Measurements from ENCODE around the gene PIP4K2C. TPM values are rescaled to one million over a fixed set of nuclear protein-coding genes. Genes with fewer than 3 reads are reported as not detected.

PIP4K2C gene
- total and polyA plus RNA-seq, 2 experiments from 2014 or later: 10.8 to 30.6 TPM

- TF ChIP-seq REST (IDR thresholded peaks at IDR 0.05; ENCODE audit: unreplicated experiment) (no peak), EZH2 (IDR thresholded peaks at IDR 0.05; ENCODE audit: low read depth, unreplicated experiment) (no peak), EZH2phosphoT487 (IDR thresholded peaks at IDR 0.05; ENCODE audit: unreplicated experiment) (no peak)
These were observed 12.0 kb upstream of the PIP4K2C start (continued) for GRCh38 chr12:57579011-57579410.

DNA sequence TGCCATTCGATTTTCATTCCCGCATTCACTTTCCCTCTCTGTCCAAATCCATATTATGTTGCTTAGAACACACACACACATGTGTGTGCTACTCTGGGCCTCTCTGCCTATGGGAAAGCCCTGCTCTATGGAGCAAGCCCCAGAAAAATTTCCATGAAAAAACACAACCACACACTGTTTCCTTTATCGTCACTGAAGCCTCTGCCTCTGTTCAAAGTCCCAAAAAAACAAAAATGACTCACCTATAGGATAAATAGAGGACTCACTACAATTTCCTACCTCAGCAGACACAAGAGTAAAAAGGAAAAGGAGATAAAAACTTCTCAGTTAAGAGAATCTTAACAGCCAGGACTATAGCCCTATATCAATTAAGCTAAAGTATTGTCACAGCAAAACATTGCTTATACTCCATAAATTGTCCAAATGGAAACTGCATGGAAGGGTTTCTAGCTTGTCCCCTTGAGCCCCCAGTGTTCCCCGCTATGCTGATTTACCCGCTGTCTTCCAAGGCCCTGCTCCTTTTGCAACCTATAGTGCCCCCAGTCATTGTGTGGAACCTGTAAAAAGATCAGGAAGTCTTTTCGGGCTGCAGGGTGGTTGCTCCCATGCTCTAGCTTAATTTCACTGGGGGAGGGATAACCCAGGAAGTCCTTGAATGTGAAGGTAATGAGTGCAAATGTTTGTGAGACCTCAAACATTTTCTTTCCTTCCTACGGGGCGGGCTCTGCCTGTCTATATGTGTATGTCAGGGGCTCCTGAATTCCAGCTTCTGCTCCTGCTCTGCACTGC, 11.1 kb upstream of the PIP4K2C start:
- Histone ChIP-seq H3K4me2 (no peak overlapping the region), H3K79me2 (replicated peaks; ENCODE audit: insufficient read depth) (no peaks in the 10 kb centered on the region), H3K27me3 (ENCODE audit: insufficient read depth) (no peaks in the 10 kb centered on the region), H3K36me3 (ENCODE audit: insufficient read depth) (peaks cover 13% of the 10 kb centered on the region), H3K4me1 (ENCODE audit: insufficient read depth) (no peaks in the 10 kb centered on the region), H4K20me1 (replicated peaks; ENCODE audit: insufficient read depth) (peaks cover 14% of the 10 kb centered on the region), H2AFZ (no peak overlapping the region), H3K4me3 (no peak overlapping the region), H3K27ac (ENCODE audit: low read depth) (no peak overlapping the region), H3F3A (replicated peaks; ENCODE audit: low read depth) (peaks cover 12% of the 10 kb centered on the region; the same call in 1 of the 2 replicates), H3K9me2 (ENCODE audit: insufficient read depth) (no peaks in the 10 kb centered on the region)
- Mint-ChIP-seq H3K4me3 (no peak overlapping the region), H3K36me3 (ENCODE audit: low read depth) (peaks cover 50% of the 10 kb centered on the region), H3K9me3 (no peaks in the 10 kb centered on the region), H3K27ac (no peak overlapping the region), H3K4me1 (peaks cover 4% of the 10 kb centered on the region; the same call in 2 of the 3 replicates), H3K27me3 (ENCODE audit: insufficient read depth, low read depth, poor library complexity) (peaks cover 4% of the 10 kb centered on the region)
- ATAC-seq (no peak), DNase-seq (ENCODE audit: low spot score) (no peak)
- no peak for TF ChIP-seq REST (IDR thresholded peaks at IDR 0.05; ENCODE audit: unreplicated experiment)

GRCh38 chr12:57580466-57580795, 10.6 kb upstream of the PIP4K2C start:
- Mint-ChIP-seq H3K27me3 (ENCODE audit: insufficient read depth, low read depth, poor library complexity) (peaks cover 4% of the 10 kb centered on the region), H3K36me3 (ENCODE audit: low read depth) (peaks cover 44% of the 10 kb centered on the region), H3K9me3 (no peaks in the 10 kb centered on the region), H3K27ac (no peak overlapping the region), H3K4me3 (no peak overlapping the region), H3K4me1 (peaks cover 4% of the 10 kb centered on the region; the same call in 2 of the 3 replicates)
- Histone ChIP-seq H3K27ac (ENCODE audit: low read depth) (no peak overlapping the region), H2AFZ (no peak overlapping the region), H3K36me3 (ENCODE audit: insufficient read depth) (peaks cover 13% of the 10 kb centered on the region), H3K9me2 (ENCODE audit: insufficient read depth) (no peaks in the 10 kb centered on the region), H3K79me2 (replicated peaks; ENCODE audit: insufficient read depth) (no peaks in the 10 kb centered on the region), H3K4me1 (ENCODE audit: insufficient read depth) (no peaks in the 10 kb centered on the region), H3K4me2 (no peak overlapping the region), H3K4me3 (no peak overlapping the region), H4K20me1 (replicated peaks; ENCODE audit: insufficient read depth) (peaks cover 14% of the 10 kb centered on the region), H3K27me3 (ENCODE audit: insufficient read depth) (no peaks in the 10 kb centered on the region), H3F3A (replicated peaks; ENCODE audit: low read depth) (peaks cover 12% of the 10 kb centered on the region; the same call in 1 of the 2 replicates)
- ATAC-seq: no peak
- DNase-seq (ENCODE audit: low spot score): no peak
- no peak for TF ChIP-seq ZNF331 (CRISPR knock-in tag; IDR thresholded peaks at IDR 0.05; ENCODE audit: low read depth)
- no peak for TF ChIP-seq CREB1 (CRISPR knock-in tag; IDR thresholded peaks at IDR 0.05; ENCODE audit: low read depth)
- no peak for TF ChIP-seq POLR2AphosphoS5 (IDR thresholded peaks at IDR 0.05; ENCODE audit: low read depth)
- TF ChIP-seq EZH2phosphoT487 (IDR thresholded peaks at IDR 0.05; ENCODE audit: unreplicated experiment): no peak
- TF ChIP-seq STAT1 (IDR thresholded peaks at IDR 0.05; ENCODE audit: unreplicated experiment): no peak
- no peak for TF ChIP-seq REST (IDR thresholded peaks at IDR 0.05; ENCODE audit: unreplicated experiment)
- TF ChIP-seq, protein P1, sequence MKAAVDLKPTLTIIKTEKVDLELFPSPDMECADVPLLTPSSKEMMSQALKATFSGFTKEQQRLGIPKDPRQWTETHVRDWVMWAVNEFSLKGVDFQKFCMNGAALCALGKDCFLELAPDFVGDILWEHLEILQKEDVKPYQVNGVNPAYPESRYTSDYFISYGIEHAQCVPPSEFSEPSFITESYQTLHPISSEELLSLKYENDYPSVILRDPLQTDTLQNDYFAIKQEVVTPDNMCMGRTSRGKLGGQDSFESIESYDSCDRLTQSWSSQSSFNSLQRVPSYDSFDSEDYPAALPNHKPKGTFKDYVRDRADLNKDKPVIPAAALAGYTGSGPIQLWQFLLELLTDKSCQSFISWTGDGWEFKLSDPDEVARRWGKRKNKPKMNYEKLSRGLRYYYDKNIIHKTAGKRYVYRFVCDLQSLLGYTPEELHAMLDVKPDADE (IDR thresholded peaks at IDR 0.05): no peak
